GM19240 (cell line): ENCODE data around the gene SPAG7.
A peak's percentile ranks its signal among the peaks of the same experiment; 100 is the strongest.

Experiments used
- DNase-seq: peaks from one replicate; pipeline ENCODE4 v3.0.0; 2011; ENCODE audit warnings: low spot score; ENCODE audit not compliant: insufficient read length

SPAG7 gene

GRCh38 chr17:4950075-4950745 lies 17.4 kb downstream of the SPAG7 start:
- peak; percentile 34 for DNase-seq

GRCh38 chr17:4949321-4950074 lies 18.1 kb downstream of the SPAG7 start:
- peak; percentile 68 for DNase-seq

GRCh38 chr17:4948931-4949320 lies 18.7 kb downstream of the SPAG7 start:
- peak; percentile 70 for DNase-seq

- DNase-seq: peak; percentile 45
Measured at GRCh38 chr17:4948166-4948930, 19.3 kb downstream of the SPAG7 start, which contains the start of gene PFN1. Gene PFN1, minus strand, starts transcription at chr17:4948530. Its CDS starts 136 bp downstream, at chr17:4948394.

- peak; percentile 36 for DNase-seq
Measured at GRCh38 chr17:4947411-4948165, 20.0 kb downstream of the SPAG7 start.

GRCh38 chr17:4947010-4947410 lies 20.6 kb downstream of the SPAG7 start:
- DNase-seq: no peak

- DNase-seq: no peak
Measured at GRCh38 chr17:4946312-4946976, 21.2 kb downstream of the SPAG7 start.

- no peak for DNase-seq
Measured at GRCh38 chr17:4945944-4946280, 21.7 kb downstream of the SPAG7 start.

- DNase-seq: peak; percentile 35
Measured at GRCh38 chr17:4945176-4945943, 22.3 kb downstream of the SPAG7 start.

GRCh38 chr17:4944554-4945175 lies 23.0 kb downstream of the SPAG7 start:
- no peak for DNase-seq

- DNase-seq: no peak
Measured at GRCh38 chr17:4944163-4944553, 23.5 kb downstream of the SPAG7 start.

GRCh38 chr17:4942760-4943508 lies 24.7 kb downstream of the SPAG7 start:
- no peak for DNase-seq

GRCh38 chr17:4941319-4941610 lies 26.4 kb downstream of the SPAG7 start:
- no peak for DNase-seq

- no peak for DNase-seq
Measured at GRCh38 chr17:4940555-4941318, 26.9 kb downstream of the SPAG7 start.

GRCh38 chr17:4939796-4940554 lies 27.6 kb downstream of the SPAG7 start, which contains the start of the genes RNF167 and SLC25A11:
Gene RNF167, plus strand, starts transcription at chr17:4940268. Its CDS starts 642 bp downstream, at chr17:4940910.
Gene SLC25A11, minus strand, starts transcription at chr17:4940046. Its CDS starts 136 bp downstream, at chr17:4939910.
- DNase-seq: peak; percentile 86

- no peak for DNase-seq
Measured at GRCh38 chr17:4939546-4939795, 28.1 kb downstream of the SPAG7 start.

GRCh38 chr17:4938688-4939545 lies 28.7 kb downstream of the SPAG7 start:
- DNase-seq: no peak
